ENCODE data around the gene OXSM.

The OXSM gene

DNA sequence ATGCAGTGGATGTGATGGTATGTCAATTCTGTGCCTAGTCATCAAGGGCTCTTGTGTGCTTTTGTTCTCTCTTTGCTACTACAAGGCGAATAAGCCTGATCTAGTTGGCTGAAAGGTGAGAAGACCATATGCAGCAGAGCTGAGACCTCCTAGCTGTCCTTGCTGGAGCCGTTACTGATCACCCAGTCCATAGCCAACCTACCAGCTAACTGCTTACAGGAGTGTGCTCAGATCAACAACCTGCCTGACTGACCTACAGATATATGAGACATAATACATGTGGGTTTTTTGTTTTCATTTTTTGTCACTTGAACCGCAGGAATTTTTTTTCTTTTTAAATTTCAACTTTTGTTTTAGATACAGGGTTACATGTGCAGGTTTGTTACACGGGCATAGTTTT, 22.8 kb downstream of the OXSM start:
- DNase-seq: no peak

GRCh38 chr3:25817107-25817506, 27.2 kb downstream of the OXSM start:
- DNase-seq: no peak

DNA sequence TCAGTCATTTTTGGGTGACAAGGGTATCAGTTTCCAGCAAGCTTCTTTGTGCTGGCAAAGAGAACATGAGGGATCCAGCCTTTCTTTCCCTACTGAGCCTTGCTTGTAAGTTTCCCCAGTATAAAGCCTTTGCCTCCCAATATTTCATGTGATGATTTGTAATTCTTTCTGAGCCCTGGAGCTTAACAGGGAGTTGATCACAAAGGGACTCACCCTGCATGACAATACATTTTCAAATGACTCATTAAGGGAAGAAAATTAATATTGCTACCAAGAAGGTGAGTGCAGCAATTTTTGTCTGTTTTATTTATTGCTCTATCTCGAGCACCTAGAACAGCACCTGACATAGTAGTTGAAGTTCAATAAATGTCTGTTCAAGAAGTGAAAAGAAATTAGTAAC, 27.7 kb downstream of the OXSM start:
- no peak for DNase-seq

DNA sequence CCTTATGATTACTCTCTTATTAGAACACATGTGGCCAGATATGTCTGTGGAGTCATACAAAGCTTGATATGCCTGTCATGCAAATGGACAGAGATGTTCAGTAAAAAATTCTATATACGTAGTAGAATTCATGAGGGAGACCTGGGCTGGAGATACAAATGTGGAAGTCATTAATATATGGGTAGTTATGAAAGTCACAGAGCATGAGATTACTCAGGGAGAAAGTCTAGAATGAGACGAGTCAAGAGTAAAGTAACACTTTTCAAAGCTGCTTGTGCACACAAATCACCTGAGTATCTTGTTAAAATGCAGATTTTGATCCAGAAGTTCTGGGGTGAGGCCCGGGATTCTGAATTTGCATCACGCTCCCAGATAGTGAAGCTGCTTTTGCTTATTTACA, 28.4 kb downstream of the OXSM start:
- no peak for DNase-seq

- DNase-seq: peak; percentile 9
Observed at GRCh38 chr3:25820366-25820765, 30.5 kb downstream of the OXSM start.

DNA sequence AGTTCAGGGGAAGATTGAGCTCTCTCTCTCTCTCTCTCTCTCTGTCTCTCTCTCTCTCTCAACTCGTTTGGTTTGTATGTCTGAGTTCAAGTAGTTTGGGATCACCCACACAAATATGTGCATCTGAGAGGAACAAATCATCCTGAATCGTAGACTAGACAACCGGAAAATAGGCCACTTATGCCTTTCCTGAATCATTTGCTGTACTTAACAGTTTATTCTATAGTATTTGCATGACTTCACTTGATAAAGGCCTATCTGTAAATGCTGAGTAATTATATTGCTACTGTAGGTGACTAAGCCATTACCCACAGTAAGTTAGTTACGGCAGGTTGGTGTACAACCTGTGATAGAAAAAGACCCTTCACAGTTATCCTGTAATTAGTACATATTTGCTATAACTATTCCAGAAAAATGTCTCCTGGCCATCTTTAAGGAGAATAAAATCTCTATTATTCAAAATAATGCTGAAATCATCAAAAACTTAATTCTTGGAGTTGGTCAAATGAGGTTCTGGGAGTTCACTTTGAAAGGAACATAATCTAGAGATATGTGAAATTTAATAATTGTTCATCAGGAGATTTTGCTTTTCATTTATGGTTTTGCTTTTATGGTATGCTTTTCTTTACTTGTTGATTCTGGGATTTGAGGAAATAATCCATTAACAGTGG, 31.1 kb downstream of the OXSM start:
- no peak for DNase-seq

DNA sequence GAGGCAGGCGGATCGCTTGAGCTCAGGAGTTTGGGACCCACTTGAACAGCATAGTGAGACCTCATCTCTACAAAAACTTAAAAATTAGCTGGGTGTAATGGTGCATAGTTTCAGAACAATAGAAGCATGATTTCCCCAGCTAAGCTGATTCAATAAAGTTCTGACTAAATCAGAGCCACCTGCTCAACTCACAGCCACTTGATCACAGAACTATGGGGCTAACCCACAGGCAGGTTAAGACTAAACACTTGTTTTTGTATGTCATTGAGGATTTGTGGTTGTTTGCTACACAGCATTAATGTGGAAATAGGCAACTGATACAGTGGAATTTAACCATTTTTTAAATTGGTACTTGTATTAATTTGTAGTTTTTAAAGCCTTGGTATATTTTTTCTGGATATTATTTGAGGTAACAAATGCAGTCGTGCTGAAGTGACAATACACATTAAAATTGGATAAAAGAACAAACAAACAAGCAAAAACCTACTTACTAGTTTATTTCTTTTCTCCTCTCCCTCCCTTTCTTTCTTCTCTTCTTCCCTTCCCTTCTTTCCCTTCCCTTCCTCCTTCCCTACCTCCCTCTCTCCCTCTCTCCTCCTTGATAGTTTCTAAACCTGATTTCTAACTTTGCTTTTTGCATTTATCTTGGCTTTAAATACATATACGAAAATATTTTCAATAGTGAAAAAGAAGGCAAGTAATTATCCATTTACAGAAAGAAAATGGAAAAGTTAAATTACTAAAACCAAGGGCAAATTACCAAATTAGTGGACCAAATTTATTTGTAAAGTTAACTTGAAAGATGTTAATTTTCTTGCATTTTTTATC, 32.1 kb downstream of the OXSM start:
- no peak for DNase-seq

- no peak for DNase-seq
Observed at GRCh38 chr3:25823314-25823713, 33.4 kb downstream of the OXSM start.

DNA sequence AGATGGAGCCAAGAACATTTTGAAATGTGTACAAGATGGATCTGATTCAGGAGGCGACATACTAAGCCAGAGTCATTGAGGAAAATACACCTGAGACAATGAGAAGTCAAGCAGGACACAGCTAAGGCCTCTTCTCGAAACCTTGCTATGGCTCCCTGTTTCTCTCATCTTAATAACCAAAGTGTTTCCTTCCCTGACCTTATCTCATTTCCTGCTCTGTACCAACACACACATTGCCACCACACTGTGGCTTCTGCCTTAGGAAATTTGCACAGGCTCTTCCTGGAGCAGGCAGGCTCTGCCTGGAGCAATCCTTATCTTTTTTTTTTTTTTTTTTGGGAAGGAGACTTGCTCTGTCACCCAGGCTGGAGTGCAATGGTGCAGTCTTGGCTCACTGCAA, 36.6 kb downstream of the OXSM start:
- no peak for DNase-seq

- no peak for DNase-seq
Observed at GRCh38 chr3:25830373-25831280, 40.7 kb downstream of the OXSM start.

DNA sequence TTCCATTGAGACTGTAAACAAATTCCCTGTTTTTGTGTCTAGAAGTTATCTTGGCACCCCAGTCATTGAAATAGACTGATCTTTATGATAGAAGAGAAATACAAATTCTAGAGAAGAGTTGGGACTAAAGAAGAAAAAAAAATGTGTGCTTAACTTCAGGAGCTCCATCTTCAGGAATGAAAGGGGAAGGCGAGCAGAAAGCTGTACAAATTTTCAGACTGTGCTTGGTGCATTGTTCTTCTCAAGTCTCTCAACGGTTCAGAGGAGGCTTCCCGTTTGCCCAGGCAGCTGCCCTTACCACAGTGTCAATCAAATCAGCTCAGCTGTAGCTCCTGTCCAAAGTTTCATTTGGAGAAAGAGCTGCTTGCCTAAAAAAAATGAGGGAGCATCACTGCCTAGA, 41.7 kb downstream of the OXSM start:
- no peak for DNase-seq

DNA sequence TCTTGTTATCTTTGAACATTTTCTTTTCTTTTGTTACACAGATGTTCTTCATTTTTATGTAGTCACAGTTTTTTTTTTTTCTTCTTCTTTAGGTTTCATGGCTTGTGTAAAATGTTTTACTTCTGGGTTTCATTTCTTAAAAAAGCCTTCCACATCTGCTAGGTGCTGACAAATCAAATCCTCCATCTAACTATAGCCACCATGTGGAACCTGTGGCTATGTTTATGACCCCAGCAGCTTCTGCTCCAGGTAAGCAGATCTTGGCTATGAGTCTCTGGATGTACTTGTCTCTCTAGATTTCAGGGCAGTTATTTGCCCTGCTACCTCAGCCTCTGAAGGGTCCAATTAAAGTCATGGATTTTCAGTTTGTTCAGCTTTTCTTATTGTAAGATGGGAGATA, 44.5 kb downstream of the OXSM start:
- DNase-seq: no peak

DNA sequence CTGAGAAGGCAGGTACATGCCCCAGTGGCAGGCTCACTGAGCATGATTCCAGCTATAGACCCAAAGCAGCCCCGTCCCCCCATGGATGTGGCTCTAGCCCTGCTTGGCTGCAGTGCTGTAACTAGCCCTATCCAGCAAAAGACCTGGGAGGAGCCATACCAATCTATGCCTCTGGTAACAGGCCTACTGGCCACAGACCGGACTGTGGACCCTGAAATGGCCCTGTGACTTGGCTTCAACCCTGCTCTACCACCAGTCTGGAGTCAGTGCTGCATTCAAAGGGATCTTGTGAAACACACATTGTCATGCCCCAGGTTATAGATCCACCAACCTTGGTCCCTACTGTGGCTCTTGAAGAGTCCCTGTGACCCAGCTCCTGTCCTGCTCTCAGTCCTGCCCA, 46.7 kb downstream of the OXSM start:
- DNase-seq: no peak

- no peak for DNase-seq
Observed at GRCh38 chr3:25837038-25837437, 47.1 kb downstream of the OXSM start.

- DNase-seq: no peak
Observed at GRCh38 chr3:25840099-25840498, 50.2 kb downstream of the OXSM start.

DNA sequence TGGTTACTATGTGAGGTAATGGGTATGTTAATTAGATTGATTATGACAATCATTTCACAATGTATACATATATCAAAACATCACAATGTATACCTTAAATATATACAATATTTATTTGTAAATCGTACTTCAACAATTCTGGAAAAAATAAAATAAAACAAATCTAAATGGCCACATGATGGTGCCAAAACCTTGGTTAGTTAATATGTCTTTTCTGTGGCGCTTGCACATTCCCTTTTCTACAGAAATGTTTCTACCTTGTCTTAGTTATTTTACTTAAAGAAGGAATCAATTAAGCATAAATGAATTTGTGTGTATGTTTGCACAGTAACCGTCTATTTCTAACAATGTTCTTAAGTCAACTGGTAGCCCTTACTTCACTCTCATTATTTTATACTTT, 53.4 kb downstream of the OXSM start:
- DNase-seq: no peak

Measured in NCI-H1105 (cell line).